H4 (cell line): ENCODE data around the gene GFI1. TPM values are rescaled to one million over a fixed set of nuclear protein-coding genes. Genes with fewer than 3 reads are reported as not detected.
"Not testable (repeated sequence)": the region's sequence is repeated elsewhere in the genome, so short reads cannot be mapped to it uniquely, and the experiment has no call there.

Experiments
- DNase-seq: peaks from one replicate; pipeline ENCODE4 v3.0.0-alpha.2; 2015; ENCODE audit warnings: low spot score
- total RNA-seq: library from RNA; depleted of rRNA; stranded (reverse); fragments of >200 nt; shearing (Covaris generic); gene quantifications from 2 replicates; pipeline ENCODE4 v1.2.3, GENCODE V29; 2014

The GFI1 gene
- total RNA-seq, 1 experiment from 2014 or later, result 0.17 TPM

DNA sequence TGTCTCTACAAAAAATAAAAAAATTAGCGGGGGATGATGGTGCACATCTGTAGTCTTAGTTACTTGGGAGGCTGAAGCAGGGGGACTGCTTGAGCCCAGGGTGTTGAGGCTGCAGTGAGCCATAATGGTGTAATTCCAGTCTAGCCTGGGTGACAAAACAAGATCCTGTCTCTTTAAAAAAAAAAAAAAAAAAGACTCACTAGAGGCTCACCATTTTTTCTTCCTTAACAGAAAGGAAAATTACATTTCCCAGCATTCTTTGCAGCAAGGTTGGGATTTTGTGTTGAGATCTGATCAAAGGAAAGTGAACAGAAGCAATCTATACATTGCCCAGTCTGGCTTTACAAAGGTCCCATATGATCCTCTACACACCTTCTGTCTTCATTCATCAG lies 21.5 kb downstream of the GFI1 start:
- DNase-seq, result no peak

- DNase-seq, result no peak
Observed at GRCh38 chr1:92464588-92465255, 22.0 kb downstream of the GFI1 start.

- DNase-seq, result no peak
Observed at GRCh38 chr1:92461364-92462097, 25.2 kb downstream of the GFI1 start.

GRCh38 chr1:92459871-92460320 lies 26.8 kb downstream of the GFI1 start:
- no peak for DNase-seq

DNA sequence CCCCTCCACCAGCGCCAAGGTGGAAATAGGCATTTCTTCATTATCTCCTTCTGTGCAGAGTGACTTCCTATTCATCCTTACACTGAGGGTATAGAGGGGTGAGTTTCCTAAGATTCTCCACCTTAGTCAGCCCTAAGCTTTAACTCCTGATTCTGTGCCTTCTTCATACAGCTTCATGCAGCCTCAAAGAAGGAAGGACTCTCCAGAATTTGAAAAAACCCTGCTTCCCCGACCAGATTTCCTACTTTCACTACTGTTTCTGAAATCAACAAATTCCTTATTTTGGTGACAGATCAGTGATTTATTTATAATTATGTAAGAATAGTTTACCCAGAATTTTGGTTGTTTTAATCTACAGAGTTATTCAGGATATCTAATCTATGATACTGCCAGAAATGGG lies 28.6 kb downstream of the GFI1 start:
- no peak for DNase-seq

DNA sequence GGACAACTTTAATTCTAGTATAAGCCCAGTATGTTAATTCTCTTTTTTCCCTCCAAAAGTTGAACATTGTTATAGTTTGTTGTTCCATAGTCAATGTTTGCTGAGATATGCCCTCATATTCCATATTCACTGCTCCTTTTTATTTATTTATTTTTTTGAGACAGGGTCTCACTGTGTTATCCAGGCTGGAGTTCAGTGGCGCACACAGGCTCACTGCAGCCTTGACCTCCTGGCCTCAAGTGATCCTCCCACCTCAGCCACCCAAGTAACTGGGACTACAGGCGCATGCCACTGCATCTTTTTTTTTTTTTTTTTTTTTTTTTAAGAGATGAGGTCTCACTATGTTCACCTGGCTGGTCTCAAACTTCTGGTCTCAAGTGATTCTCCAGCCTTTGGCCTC lies 38.7 kb downstream of the GFI1 start:
- no peak for DNase-seq

GRCh38 chr1:92447033-92447681 lies 39.6 kb downstream of the GFI1 start:
- DNase-seq, result no peak

DNA sequence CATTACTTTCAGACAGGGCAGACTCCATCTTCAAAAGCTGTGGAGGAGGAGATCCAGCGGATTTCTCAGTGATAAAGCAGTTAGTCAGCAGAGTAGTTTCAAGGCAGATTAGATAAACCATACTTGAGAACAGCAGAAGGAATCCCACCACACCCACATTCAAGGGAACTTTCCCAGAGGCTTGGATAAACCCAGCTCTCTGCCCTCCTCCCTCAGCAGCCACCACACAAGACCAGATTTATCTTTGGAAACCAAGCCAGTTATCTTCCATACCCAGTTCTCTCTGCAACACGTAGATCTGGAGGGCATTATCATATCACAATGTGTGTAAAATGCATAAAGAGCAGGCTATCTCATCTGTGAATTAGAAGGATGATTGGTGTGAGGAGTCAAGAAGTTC lies 40.2 kb downstream of the GFI1 start:
- DNase-seq, result no peak

GRCh38 chr1:92445865-92446264 lies 40.9 kb downstream of the GFI1 start:
- DNase-seq, result no peak

DNA sequence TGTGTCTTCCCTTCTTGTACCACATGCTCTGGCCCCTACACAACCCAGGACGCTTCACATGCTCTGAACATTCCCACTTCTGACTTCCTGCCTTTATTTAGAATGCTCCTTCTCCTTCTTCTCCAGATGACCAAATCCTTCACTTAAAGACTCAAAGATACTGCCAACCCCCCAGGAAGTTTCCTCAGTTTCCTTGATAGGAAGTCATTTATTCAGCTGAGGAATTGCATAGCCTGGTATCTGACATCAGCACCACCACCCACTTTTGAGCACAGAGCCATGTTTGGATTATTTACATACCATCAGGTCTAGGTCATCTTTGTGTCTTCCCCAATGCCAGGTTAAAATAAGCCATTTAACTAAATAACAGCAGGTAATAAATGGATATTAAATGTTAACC lies 42.4 kb downstream of the GFI1 start:
- no peak for DNase-seq

DNA sequence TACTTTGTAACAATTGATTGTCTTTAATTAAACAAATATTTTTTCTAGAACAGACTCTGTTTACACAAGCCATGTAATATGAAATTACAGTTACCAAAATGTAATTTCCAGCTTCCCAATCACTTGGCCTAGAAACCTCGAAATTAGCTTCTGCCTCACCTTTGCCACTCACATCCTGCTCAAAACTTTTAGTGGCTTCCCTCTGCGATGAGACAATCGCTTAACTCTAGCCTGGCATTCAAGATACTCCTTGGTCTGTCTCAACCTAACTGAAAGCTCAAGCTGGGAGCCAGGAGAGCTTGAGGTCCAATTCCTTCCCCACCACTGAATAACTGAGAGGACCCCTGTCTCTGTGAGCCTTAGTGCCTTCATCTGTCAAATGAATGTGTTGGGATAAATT lies 42.8 kb downstream of the GFI1 start:
- DNase-seq, result no peak

DNA sequence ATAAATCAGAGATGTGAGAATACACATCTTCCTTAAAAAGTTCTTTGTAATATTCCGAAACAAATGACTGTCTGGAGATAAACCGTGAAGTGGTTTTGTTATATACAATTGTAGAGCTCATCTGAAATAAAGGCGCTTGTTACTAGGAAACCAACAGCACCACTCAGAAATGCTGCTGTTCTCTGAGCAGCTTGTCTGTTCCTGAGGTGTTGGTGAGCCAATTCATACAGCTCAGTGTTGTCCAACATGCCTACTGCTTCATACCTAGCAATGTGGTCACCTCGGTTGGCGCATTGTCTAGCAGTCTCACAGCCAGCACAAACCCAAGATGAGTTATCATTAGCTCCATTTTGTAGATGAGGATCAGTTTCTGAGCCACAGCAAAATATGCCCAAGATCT lies 44.4 kb downstream of the GFI1 start:
- no peak for DNase-seq

DNA sequence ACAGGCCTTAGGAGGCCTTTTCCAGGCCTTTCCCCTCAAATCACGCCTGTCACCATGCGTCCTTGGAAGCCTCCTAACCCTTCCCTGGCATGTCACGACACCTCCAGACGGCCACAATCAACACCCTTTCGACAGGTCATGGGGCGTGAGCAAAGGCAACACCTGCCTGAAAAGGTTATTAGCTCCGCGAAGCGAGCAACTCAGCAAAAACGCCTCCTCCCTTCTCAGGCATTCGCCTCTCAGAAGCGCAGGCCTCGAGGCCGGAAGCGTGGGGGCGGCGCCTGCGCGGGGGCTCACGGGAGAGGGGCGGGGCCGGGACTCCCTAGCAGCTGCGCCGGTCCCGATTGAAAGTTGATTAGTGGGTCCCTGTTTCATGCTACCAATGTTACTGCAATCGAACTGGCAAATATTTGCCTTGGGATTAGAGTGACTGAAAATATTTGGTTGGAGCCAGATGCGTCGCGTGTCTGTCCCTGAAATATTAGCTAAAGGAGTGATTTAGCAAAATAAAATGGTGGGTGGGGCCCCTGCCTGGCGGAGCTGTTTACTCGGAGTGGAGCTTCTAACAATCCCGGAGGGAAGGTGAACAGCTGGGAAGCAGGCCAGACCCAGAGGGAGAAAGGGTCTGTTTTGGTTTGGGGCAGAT lies 44.9 kb downstream of the GFI1 start:
- DNase-seq, result no peak

- DNase-seq, result no peak
Observed at GRCh38 chr1:92441316-92441696, 45.4 kb downstream of the GFI1 start.

DNA sequence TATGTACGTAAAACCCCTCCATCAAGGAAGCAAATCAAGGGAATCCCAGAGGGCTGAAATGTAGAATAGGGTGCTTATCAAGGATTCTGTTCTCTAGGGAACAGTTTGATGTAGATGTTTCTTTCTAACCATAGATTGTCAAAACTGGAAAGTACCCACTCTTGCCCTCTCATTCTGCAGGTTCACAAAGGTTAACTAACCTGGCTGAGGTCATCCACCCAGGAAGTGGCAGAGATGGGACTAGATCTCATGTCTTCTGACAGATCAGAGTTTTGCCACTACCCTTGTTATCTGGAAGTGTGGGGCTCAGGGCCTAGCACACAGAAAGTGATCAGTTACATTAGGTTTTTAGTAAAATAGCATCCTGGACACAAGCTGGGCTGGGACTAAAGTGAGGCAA lies 47.4 kb downstream of the GFI1 start:
- DNase-seq, result no peak

DNA sequence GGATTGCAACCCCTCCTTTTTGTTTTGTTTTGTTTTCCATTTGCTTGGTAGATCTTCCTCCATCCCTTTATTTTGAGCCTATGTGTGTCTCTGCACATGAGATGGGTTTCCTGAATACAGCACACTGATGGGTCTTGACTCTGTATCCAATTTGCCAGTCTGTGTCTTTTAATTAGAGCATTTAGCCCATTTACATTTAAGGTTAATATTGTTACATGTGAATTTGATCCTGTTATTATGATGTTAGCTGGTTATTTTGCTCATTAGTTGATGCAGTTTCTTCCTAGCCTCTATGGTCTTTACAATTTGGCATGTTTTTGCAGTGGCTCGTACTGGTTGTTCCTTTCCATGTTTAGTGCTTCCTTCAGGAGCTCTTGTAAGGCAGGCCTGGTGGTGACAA lies 52.2 kb downstream of the GFI1 start:
- not testable (repeated sequence) for DNase-seq

DNA sequence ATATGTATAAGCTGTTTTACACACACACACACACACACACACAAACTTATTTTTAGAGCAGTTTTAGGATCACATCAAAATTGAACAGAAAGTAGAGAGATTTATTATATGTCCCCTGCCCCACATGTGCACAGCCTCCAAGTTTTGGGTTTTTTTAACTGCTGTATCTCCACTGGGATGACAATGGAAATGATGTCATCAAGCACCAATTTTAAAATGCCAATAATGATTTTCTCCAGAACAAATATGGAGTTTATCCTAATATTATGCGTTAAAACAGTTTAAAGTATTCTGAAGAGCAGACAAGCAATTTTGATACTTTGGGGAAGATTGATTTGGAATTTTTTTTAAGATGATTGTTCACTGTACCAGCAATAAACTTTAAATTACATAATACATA lies 56.7 kb downstream of the GFI1 start:
- no peak for DNase-seq

GRCh38 chr1:92425617-92426016 lies 61.1 kb downstream of the GFI1 start:
- DNase-seq, result no peak
